Lung (tissue), 12 donors: ENCODE measurements around the gene PRR5. TPM values are rescaled to one million over a fixed set of nuclear protein-coding genes. Genes with fewer than 3 reads are reported as not detected.

Source experiments
- ATAC-seq: fragments of 200-7000 bp; cut with Tn5 transposase; one replicate; pipeline ENCODE4 v1.9.1; 2020; ENCODE audit warnings: moderate number of reproducible peaks; ENCODE audit not compliant: insufficient read depth, low FRiP score
- DNase-seq, 3 donors: peaks; one replicate each; pipeline ENCODE4 v3.0.0-alpha.2; 2013 to 2017
- H3K27ac ChIP-seq, 2 donors: one replicate each; pipeline ENCODE4 v1.5.1; 2013; ENCODE audit warnings: mild to moderate bottlenecking in 2 of 2, moderate library complexity in 2 of 2, control low read depth in 1 of 2, inconsistent platforms in 1 of 2, low read depth in 1 of 2, low read length in 1 of 2
- H3K27me3 ChIP-seq, 3 donors: one replicate each; pipeline ENCODE4 v1.5.1; 2013; ENCODE audit warnings: low read length in 2 of 3; ENCODE audit not compliant: control insufficient read depth in 3 of 3, insufficient read depth in 3 of 3
- H3K36me3 ChIP-seq, 4 donors: one replicate each; pipeline ENCODE4 v1.5.1; 2013; ENCODE audit warnings: low read length in 4 of 4, mild to moderate bottlenecking in 1 of 4, moderate library complexity in 1 of 4; ENCODE audit not compliant: control insufficient read depth in 4 of 4, insufficient read depth in 4 of 4
- H3K4me1 ChIP-seq, 5 donors: one replicate each; pipeline ENCODE4 v1.5.1; 2013; ENCODE audit warnings: low read length in 5 of 5, mild to moderate bottlenecking in 2 of 5, moderate library complexity in 1 of 5; ENCODE audit not compliant: control insufficient read depth in 5 of 5, insufficient read depth in 5 of 5
- H3K4me3 ChIP-seq: one replicate; pipeline ENCODE4 v1.5.1; 2013; ENCODE audit warnings: mild to moderate bottlenecking, control low read depth, moderate library complexity
- H3K9ac ChIP-seq, 2 donors: one replicate each; pipeline ENCODE4 v1.5.1; 2013; ENCODE audit warnings: low read length in 2 of 2, control low read depth in 1 of 2; ENCODE audit not compliant: insufficient read depth in 1 of 2
- H3K9me3 ChIP-seq, 4 donors: one replicate each; pipeline ENCODE4 v1.5.1; 2013; ENCODE audit warnings: low read length in 3 of 4, mild to moderate bottlenecking in 1 of 4, moderate library complexity in 1 of 4; ENCODE audit not compliant: control insufficient read depth in 4 of 4, insufficient read depth in 3 of 4
- WGBS, 2 donors: extraction: QIAGEN DNeasy Blood & Tissue Kit; methylation state at CpG; one replicate each; pipeline ENCODE4 v1.1.7; 2013; 5-methylcytosine and 5-hydroxymethylcytosine counted together
- polyA plus RNA-seq, 2 donors: library from polyadenylated mRNA; stranded (reverse); fragments of 200-250 nt; gene quantifications; one replicate each; pipeline ENCODE4 v1.2.1, GENCODE V29; 2013
- total RNA-seq, 2 donors: library from RNA; depleted of rRNA in 1 of 2; stranded (reverse); fragments of >200 nt in 1 of 2; gene quantifications; one replicate each; pipeline ENCODE4 v1.2.1, GENCODE V29; 2014 to 2021
- TF ChIP-seq, protein P1 (sequence below): IDR thresholded peaks from 2 replicates; pipeline ENCODE4 v1.5.1; 2012; ENCODE audit warnings: mild to moderate bottlenecking; ENCODE audit errors: control extremely low read depth, extremely low read depth
- donor health status: control.
- donor health status: control.
- donor health status: Bipolar disorder and iron deficiency.
- donor health status: healthy.
- donor health status: DM: yes; HTN: yes; CAD: no.

The PRR5 gene
- total and polyA plus RNA-seq, 4 donors: 9.1 to 17.3 (median 11.1) TPM

DNA sequence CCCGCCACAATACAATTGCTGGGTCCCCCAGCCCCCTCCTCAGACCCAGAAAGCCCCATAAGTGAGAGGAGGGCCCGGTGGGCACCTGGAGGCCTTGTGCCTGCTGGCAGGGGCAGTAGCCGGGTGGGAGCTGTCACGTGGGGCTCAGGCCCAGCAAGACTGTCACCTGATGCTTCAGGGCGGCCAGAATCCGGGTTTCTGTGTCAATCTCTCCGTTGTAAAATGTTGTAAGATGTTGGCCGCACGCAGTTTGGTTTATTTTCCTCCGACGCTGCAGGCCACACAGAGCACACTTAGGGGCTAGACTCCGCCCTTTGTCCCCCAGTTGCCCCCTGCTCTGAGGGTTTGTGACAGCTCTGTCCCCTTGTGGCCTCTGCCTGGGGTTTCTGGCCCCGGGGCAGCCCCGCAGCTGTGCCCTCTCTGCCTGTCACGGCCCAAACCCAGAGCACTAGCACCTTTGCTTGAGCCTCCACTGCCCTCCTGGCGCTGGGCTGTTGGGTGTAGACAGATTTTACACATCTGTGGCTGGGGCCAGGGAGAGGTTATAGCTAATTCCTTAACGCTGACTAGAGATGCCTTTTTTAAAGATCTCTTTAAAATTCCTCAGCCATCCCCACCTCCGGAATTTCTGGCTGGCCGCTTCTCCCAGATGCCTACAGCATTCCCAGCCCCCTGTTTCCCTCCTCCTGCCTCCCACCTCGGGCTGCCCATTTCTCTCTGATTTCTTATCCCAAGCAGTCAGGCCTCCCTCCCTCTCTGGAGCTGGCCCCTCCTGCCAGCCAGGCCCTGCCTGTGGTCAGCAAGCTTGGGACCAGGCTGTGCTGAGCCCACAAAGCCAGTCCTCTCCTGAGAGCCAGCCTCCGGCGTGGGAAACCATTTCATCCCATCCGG is 3.2 kb upstream of the PRR5 start:
- Histone ChIP-seq H3K27me3 (no peaks in the 10 kb centered on the region), H3K4me3 (no peak overlapping the region), H3K9ac (peak overlapping the region; percentile 16 to 64), H3K27ac (peak overlapping the region in 1 of 2 donors; percentile 75), H3K36me3 (no peaks in the 10 kb centered on the region), H3K9me3 (no peaks in the 10 kb centered on the region), H3K4me1 (peaks cover 0 to 36% (median 15%) of the 10 kb centered on the region in 5 donors)
- WGBS, 2 donors: 66 to 67% methylated on average over 23 of the region's 23 CpGs
- DNase-seq (peak; percentile 91 to 95 (median 94)), ATAC-seq (no peak)
- TF ChIP-seq, protein P1, sequence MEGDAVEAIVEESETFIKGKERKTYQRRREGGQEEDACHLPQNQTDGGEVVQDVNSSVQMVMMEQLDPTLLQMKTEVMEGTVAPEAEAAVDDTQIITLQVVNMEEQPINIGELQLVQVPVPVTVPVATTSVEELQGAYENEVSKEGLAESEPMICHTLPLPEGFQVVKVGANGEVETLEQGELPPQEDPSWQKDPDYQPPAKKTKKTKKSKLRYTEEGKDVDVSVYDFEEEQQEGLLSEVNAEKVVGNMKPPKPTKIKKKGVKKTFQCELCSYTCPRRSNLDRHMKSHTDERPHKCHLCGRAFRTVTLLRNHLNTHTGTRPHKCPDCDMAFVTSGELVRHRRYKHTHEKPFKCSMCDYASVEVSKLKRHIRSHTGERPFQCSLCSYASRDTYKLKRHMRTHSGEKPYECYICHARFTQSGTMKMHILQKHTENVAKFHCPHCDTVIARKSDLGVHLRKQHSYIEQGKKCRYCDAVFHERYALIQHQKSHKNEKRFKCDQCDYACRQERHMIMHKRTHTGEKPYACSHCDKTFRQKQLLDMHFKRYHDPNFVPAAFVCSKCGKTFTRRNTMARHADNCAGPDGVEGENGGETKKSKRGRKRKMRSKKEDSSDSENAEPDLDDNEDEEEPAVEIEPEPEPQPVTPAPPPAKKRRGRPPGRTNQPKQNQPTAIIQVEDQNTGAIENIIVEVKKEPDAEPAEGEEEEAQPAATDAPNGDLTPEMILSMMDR: no peak

DNA sequence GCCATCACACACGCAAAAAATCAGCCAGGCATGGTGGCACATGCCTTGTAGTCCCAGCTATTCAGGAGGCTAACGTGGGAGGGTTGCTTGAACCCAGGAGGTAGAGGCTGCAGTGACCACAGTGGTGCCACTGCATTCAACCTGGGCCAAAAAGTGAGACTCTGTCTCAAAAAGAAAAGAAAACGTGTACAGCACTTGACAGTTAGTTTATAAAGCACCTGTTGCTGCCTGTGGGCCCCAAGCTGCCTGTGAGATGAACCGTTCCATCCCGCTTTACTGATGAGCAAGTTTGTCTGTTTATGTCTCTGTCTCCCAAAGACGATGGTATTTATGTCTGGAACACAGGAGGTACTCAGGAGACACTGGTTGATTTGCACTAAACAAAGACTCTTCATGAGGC is 1.5 kb upstream of the PRR5 start:
- TF ChIP-seq, protein P1: no peak

DNA sequence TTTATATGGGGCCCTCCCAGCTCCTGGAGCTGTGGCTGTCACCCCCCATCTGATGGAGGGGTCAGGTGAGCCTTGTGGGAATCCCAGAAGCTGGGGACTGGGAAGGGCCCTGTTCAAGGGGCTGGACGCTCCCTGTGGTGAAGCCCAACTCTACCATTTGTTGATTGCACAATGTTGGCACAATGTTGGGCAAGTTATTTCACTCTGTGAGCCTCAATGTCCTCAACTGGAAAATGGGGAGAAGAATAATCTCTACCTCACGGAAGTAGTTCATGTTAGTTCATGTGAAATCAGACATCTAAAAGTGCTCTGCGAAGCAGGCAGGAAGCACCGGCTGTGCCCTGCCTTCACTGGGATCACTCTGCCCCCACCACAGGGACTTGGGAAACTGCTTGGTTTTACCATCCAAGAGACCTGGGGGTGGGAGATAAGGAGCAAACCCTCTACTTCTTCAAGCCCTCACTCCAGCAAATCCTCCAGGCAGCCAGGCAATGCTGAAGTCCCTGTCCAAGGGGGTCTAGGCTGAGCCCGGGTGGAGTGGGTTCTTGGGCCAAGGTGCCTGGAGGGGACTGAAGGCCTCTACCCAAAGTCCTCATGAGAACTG is 715 bp upstream of the PRR5 start:
- no peak overlapping the region for H3K27ac ChIP-seq
- H3K4me3 ChIP-seq: no peak overlapping the region
- ATAC-seq: no peak
- peak overlapping the region in 1 of 2 donors; percentile 4 for H3K9ac ChIP-seq
- TF ChIP-seq, protein P1: no peak
- no peaks in the 10 kb centered on the region for H3K36me3 ChIP-seq
- H3K27me3 ChIP-seq: no peaks in the 10 kb centered on the region
- H3K4me1 ChIP-seq: peaks cover 0 to 41% (median 15%) of the 10 kb centered on the region in 5 donors
- 61 to 69% methylated on average over 5 of the region's 5 CpGs for WGBS, 2 donors
- H3K9me3 ChIP-seq: no peaks in the 10 kb centered on the region
- no peak for DNase-seq

More for the DNA sequence above, 1.5 kb upstream of the PRR5 start:
- ATAC-seq (no peak), DNase-seq (no peak)
- WGBS, 2 donors: 79 to 89% methylated on average over 6 of the region's 6 CpGs
- H3K36me3 ChIP-seq: no peaks in the 10 kb centered on the region
- H3K9ac ChIP-seq: no peak overlapping the region
- H3K4me1 ChIP-seq: peaks cover 0 to 41% (median 15%) of the 10 kb centered on the region in 5 donors
- H3K27me3 ChIP-seq: no peaks in the 10 kb centered on the region
- no peak overlapping the region for H3K4me3 ChIP-seq
- no peak overlapping the region for H3K27ac ChIP-seq
- no peaks in the 10 kb centered on the region for H3K9me3 ChIP-seq
